DOHH2 (cell line): ENCODE results near the gene SEC61A1.

Experiments
- EZH2phosphoT487 ChIP-seq: fragments of 200-600 bp; sonication (generic); IDR thresholded peaks from 2 replicates; pipeline ENCODE4 v1.6.1; 2017; ENCODE audit warnings: borderline replicate concordance, mild to moderate bottlenecking, antibody characterized with exemption, low read length, moderate library complexity, mixed read lengths
- TF ChIP-seq, protein P1 (sequence below): fragments of 200-600 bp; sonication (generic); IDR thresholded peaks from one replicate; pipeline ENCODE4 v1.5.1; 2014; ENCODE audit warnings: antibody characterized with exemption, mild to moderate bottlenecking, low read depth, low read length; ENCODE audit not compliant: poor library complexity, severe bottlenecking

DNA sequence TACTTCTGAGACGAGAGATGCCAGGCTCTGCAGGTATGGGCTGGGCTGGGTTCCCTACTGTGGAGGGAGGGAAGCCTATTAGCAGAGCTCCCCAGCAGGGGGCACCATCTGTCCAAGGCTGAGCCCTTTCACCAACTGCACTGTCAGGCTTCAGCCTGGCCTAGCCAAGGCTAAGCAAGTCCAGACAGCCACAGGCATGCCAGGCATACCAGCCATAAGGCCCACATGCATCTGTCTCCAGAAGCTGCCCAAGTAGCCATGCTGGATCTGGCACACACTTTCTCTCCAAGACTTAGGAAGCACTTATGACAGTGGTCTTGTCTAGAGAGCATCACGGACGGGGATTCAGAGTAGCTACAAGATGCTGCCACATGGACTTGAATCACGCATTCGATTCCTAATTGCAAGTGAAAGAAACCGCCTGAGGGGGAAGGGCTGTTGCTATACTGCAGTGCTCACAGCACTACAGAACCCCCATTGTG, 43.0 kb downstream of the SEC61A1 start:
- TF ChIP-seq, protein P1, sequence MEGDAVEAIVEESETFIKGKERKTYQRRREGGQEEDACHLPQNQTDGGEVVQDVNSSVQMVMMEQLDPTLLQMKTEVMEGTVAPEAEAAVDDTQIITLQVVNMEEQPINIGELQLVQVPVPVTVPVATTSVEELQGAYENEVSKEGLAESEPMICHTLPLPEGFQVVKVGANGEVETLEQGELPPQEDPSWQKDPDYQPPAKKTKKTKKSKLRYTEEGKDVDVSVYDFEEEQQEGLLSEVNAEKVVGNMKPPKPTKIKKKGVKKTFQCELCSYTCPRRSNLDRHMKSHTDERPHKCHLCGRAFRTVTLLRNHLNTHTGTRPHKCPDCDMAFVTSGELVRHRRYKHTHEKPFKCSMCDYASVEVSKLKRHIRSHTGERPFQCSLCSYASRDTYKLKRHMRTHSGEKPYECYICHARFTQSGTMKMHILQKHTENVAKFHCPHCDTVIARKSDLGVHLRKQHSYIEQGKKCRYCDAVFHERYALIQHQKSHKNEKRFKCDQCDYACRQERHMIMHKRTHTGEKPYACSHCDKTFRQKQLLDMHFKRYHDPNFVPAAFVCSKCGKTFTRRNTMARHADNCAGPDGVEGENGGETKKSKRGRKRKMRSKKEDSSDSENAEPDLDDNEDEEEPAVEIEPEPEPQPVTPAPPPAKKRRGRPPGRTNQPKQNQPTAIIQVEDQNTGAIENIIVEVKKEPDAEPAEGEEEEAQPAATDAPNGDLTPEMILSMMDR: peak; percentile 85
- no peak for TF ChIP-seq EZH2phosphoT487
